Measurements from ENCODE around the gene MPDZ.
A peak's percentile ranks its signal among the peaks of the same experiment; 100 is the strongest.

MPDZ gene

DNA sequence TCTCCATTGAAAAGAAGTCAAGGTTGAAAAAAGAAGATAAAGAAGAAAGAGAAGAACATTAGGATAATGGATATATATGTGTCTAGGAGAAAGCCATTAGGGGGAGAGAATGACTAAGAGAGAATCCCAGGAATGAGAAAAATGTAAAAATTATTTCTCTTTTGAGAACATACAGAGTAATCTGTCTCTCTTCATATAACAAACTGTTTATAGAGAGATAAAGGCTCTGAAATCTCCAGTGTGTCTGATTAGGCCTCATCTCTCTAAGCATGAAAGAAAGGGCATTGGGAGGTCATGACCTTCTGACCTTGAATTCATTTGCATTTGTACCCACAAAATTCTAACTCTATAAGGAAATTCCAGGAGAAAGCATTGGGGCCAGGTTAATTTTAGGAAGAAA lies 3.5 kb upstream of the MPDZ start:
- no peak overlapping the region for H3K4me3 Mint-ChIP-seq
- H3K9me3 Mint-ChIP-seq = no peaks in the 10 kb centered on the region
- H3K36me3 Mint-ChIP-seq (ENCODE audit: low read depth) = no peaks in the 10 kb centered on the region

DNA sequence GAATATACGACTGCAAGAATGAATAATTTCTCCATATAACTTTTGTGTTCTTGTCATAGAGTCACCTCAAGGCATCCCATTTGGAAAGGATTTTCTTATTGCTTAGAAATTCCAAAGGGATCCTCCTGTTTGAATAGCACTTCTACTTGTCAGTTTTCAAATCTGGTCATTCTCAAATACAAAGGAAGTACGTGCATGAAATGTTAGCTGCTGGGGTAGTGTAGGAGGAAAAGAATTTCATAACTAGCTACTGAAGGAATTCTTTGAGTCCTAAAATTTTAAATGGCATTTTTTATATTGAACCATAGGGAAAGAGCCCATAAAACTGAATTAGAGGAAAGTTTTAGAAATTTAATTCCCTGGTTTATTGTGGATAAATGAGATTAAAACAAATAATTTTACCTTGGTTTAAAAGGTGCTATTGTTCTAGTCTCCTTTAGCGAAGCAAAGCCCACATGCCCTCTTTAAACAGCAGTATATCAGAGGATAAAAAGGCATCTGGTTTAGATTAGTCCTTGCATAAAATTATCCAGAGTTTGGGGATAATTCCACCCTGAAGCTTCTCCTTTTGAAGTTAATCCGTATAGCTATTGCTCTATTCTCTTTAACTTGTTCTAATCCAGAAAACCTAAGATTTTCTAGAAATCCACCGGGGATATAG lies 2.0 kb upstream of the MPDZ start:
- Mint-ChIP-seq H3K36me3 (ENCODE audit: low read depth) (no peaks in the 10 kb centered on the region), H3K4me3 (peak overlapping the region; percentile 70 to 76 (median 73)), H3K27me3 (ENCODE audit: low read depth) (no peaks in the 10 kb centered on the region), H3K9me3 (no peaks in the 10 kb centered on the region), H3K4me1 (peaks cover 43% of the 10 kb centered on the region), H3K27ac (peak overlapping the region; percentile 73 to 84 (median 78))
- TF ChIP-seq, protein P1, sequence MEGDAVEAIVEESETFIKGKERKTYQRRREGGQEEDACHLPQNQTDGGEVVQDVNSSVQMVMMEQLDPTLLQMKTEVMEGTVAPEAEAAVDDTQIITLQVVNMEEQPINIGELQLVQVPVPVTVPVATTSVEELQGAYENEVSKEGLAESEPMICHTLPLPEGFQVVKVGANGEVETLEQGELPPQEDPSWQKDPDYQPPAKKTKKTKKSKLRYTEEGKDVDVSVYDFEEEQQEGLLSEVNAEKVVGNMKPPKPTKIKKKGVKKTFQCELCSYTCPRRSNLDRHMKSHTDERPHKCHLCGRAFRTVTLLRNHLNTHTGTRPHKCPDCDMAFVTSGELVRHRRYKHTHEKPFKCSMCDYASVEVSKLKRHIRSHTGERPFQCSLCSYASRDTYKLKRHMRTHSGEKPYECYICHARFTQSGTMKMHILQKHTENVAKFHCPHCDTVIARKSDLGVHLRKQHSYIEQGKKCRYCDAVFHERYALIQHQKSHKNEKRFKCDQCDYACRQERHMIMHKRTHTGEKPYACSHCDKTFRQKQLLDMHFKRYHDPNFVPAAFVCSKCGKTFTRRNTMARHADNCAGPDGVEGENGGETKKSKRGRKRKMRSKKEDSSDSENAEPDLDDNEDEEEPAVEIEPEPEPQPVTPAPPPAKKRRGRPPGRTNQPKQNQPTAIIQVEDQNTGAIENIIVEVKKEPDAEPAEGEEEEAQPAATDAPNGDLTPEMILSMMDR (IDR thresholded peaks at IDR 0.05; ENCODE audit: unreplicated experiment in 3 of 3) = no peak

More for the DNA sequence above, 3.5 kb upstream of the MPDZ start:
- Mint-ChIP-seq H3K27ac (peak overlapping the region in 2 of 3 experiments; percentile 15 to 72), H3K27me3 (ENCODE audit: low read depth) (no peaks in the 10 kb centered on the region), H3K4me1 (peaks cover 33% of the 10 kb centered on the region)
- TF ChIP-seq, protein P1 (IDR thresholded peaks at IDR 0.05; ENCODE audit: unreplicated experiment in 3 of 3) = no peak

DNA sequence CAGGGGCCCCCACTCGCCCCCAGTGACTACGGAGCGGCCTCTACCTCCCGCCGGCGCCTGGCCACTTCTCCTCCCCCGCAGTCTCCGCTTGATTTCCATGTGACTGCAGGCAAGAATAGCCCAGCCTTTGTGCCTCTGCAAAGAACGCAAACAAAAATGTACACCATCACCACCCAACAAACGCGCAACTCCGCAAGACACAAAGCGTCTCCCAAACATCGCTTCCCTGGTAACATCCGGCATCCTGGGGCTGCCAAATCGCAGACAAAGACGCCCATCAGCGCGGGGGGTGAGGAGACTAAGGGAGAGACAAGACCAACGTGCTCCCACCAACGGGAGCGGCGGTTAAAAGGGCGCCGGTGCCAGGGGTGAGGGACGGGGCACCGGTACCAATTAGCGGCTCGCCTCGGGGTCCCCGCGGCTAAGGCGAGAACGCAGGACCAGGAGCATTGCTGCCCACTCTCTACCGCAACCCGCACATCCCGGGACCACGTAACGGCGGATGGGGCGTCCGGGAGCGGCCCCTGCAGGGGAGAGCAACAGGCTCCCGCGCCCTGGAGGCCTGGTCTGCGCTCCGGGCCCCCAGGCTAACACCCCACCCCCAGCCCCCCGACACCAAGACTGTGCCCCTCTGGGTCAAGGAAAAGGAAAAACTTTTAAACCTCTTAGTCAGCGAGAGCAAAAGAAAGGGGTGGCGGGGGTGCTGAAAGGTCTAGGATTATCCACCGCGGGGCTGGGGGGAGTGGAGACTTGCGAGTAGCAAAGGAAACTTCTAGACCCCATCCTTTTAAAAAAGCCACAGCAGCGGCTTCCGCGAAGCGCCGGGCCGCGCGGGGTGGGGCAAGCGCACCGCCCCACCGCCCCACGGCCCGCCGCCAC lies 885 bp downstream of the MPDZ start:
- Mint-ChIP-seq H3K36me3 (ENCODE audit: low read depth) (peaks cover 4% of the 10 kb centered on the region), H3K9me3 (no peaks in the 10 kb centered on the region)

DNA sequence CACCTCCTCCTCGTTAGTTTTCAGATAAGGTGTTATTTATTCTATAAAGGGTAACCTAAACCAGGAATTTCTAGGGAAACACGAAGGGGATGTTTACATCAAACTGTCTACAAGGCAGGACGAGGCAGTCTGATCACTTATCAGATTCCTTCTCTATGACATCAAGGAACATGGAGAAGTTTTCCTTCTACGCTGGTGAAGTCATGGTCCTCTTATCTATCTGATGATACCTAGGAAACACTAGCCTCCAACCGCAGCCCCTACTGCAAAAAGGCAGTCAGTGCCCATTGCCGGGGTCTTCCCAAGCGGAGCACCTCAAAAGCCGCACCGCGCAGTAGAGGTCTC lies 1.5 kb downstream of the MPDZ start:
- H3K9me3 Mint-ChIP-seq = no peaks in the 10 kb centered on the region
- H3K36me3 Mint-ChIP-seq (ENCODE audit: low read depth) = peaks cover 4% of the 10 kb centered on the region
- peak overlapping the region; percentile 93 to 99 (median 99) for H3K4me3 Mint-ChIP-seq
- H3K27me3 Mint-ChIP-seq (ENCODE audit: low read depth) = no peaks in the 10 kb centered on the region
- TF ChIP-seq, protein P1 (IDR thresholded peaks at IDR 0.05; ENCODE audit: unreplicated experiment in 3 of 3) = no peak
- peaks cover 46% of the 10 kb centered on the region for H3K4me1 Mint-ChIP-seq
- peak overlapping the region; percentile 98 to 99 (median 99) for H3K27ac Mint-ChIP-seq

More for the DNA sequence above, 885 bp downstream of the MPDZ start:
- H3K27ac Mint-ChIP-seq = peak overlapping the region; percentile 98 to 99 (median 99)
- H3K27me3 Mint-ChIP-seq (ENCODE audit: low read depth) = no peaks in the 10 kb centered on the region
- H3K4me1 Mint-ChIP-seq = peaks cover 52% of the 10 kb centered on the region
- H3K4me3 Mint-ChIP-seq = peak overlapping the region; percentile 93 to 99 (median 99)
- TF ChIP-seq, protein P1 (IDR thresholded peaks at IDR 0.05; ENCODE audit: unreplicated experiment in 3 of 3) = no peak

DNA sequence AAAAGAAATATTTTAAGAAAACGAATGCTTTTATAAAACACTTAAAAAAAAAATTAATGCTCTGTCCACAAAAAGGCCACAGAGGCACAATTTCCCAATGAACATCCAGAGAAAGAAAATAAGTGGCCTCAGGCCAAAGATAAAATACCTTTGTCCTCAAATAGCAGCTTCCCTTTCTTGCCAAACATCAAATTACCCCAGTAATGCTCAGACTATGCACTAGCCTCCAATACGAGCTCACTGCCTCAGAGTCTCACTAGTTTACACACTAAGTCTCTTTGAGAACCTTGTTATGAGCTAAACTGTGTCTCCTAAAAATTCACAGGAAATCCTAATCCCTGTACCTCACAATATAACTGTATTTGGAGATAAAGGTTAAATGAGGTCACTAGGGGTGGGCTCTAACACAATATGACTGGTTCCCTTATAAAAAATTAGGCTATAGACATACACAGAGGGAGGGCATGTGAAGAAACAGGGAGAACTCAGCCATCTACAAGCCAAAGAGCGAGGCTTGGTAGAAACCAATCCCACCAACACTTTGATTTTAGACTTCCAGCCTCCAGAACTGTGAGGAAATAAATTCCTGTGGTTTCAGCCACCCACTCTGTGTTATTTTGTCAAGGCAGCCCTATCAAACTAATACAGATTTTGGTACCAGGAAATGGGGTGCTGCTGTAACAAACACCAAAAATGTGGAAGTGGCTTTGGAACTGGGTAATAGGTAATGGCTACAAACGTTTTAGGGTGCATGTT lies 4.4 kb downstream of the MPDZ start:
- H3K27ac Mint-ChIP-seq = peak overlapping the region in 2 of 3 experiments; percentile 4 to 38
- no peaks in the 10 kb centered on the region for H3K9me3 Mint-ChIP-seq
- H3K4me3 Mint-ChIP-seq = peak overlapping the region in 1 of 3 experiments; percentile 26
- H3K4me1 Mint-ChIP-seq = peaks cover 48% of the 10 kb centered on the region
- no peaks in the 10 kb centered on the region for H3K27me3 Mint-ChIP-seq (ENCODE audit: low read depth)
- H3K36me3 Mint-ChIP-seq (ENCODE audit: low read depth) = peaks cover 4% of the 10 kb centered on the region
- TF ChIP-seq, protein P1 (IDR thresholded peaks at IDR 0.05; ENCODE audit: unreplicated experiment in 3 of 3) = no peak

Measured in nephron (organoid).